ENCODE results near the gene RPL5.

The RPL5 gene
- long read RNA-seq, donor 1, transcript RPL5-207 (2 exons, 271 nt), result minor isoform, 80 of 2,973 reads
- long read RNA-seq, donor 1, transcript RPL5-212 (4 exons, 733 nt), result minor isoform, 17 of 2,973 reads
- long read RNA-seq, donor 1, transcript RPL5-205 (3 exons, 1,210 nt), result minor isoform, 231 of 2,973 reads
- long read RNA-seq, donor 1, transcript RPL5-208 (8 exons, 1,085 nt), result major isoform, 862 of 2,973 reads
- long read RNA-seq, donor 1, partial matches to known transcripts, result 1,726 of 2,973 reads
- long read RNA-seq, donor 1, other reads (novel, unspliced or antisense), result 42 of 2,973 reads
- long read RNA-seq, donor 2, transcript RPL5-205 (3 exons, 1,210 nt), result minor isoform, 117 of 1,410 reads
- long read RNA-seq, donor 2, transcript RPL5-212 (4 exons, 733 nt), result minor isoform, 9 of 1,410 reads
- long read RNA-seq, donor 2, transcript RPL5-207 (2 exons, 271 nt), result minor isoform, 55 of 1,410 reads
- long read RNA-seq, donor 2, transcript RPL5-208 (8 exons, 1,085 nt), result major isoform, 589 of 1,410 reads
- long read RNA-seq, donor 2, partial matches to known transcripts, result 594 of 1,410 reads
- long read RNA-seq, donor 2, other reads (novel, unspliced or antisense), result 35 of 1,410 reads
- long read RNA-seq, donor 3, transcript RPL5-205 (3 exons, 1,210 nt), result minor isoform, 71 of 941 reads
- long read RNA-seq, donor 3, transcript RPL5-212 (4 exons, 733 nt), result minor isoform, 7 of 941 reads
- long read RNA-seq, donor 3, transcript RPL5-208 (8 exons, 1,085 nt), result major isoform, 388 of 941 reads
- long read RNA-seq, donor 3, transcript RPL5-207 (2 exons, 271 nt), result minor isoform, 28 of 941 reads
- long read RNA-seq, donor 3, partial matches to known transcripts, result 432 of 941 reads
- long read RNA-seq, donor 3, other reads (novel, unspliced or antisense), result 10 of 941 reads
- long read RNA-seq, donor 4, transcript RPL5-207 (2 exons, 271 nt), result minor isoform, 45 of 1,713 reads
- long read RNA-seq, donor 4, transcript RPL5-212 (4 exons, 733 nt), result minor isoform, 10 of 1,713 reads
- long read RNA-seq, donor 4, transcript RPL5-205 (3 exons, 1,210 nt), result minor isoform, 127 of 1,713 reads
- long read RNA-seq, donor 4, transcript RPL5-208 (8 exons, 1,085 nt), result major isoform, 468 of 1,713 reads
- long read RNA-seq, donor 4, partial matches to known transcripts, result 1,010 of 1,713 reads
- long read RNA-seq, donor 4, other reads (novel, unspliced or antisense), result 40 of 1,713 reads
- long read RNA-seq, donor 5, transcript RPL5-208 (8 exons, 1,085 nt), result major isoform, 816 of 1,576 reads
- long read RNA-seq, donor 5, transcript RPL5-205 (3 exons, 1,210 nt), result minor isoform, 97 of 1,576 reads
- long read RNA-seq, donor 5, transcript RPL5-207 (2 exons, 271 nt), result minor isoform, 49 of 1,576 reads
- long read RNA-seq, donor 5, transcript RPL5-210 (7 exons, 896 nt), result minor isoform, 6 of 1,576 reads
- long read RNA-seq, donor 5, partial matches to known transcripts, result 571 of 1,576 reads
- long read RNA-seq, donor 5, other reads (novel, unspliced or antisense), result 31 of 1,576 reads
- long read RNA-seq, donor 6, transcript RPL5-208 (8 exons, 1,085 nt), result major isoform, 630 of 1,550 reads
- long read RNA-seq, donor 6, transcript RPL5-207 (2 exons, 271 nt), result minor isoform, 68 of 1,550 reads
- long read RNA-seq, donor 6, transcript RPL5-205 (3 exons, 1,210 nt), result minor isoform, 188 of 1,550 reads
- long read RNA-seq, donor 6, transcript RPL5-212 (4 exons, 733 nt), result minor isoform, 15 of 1,550 reads
- long read RNA-seq, donor 6, partial matches to known transcripts, result 622 of 1,550 reads
- long read RNA-seq, donor 6, other reads (novel, unspliced or antisense), result 19 of 1,550 reads
- long read RNA-seq, donor 7, transcript RPL5-212 (4 exons, 733 nt), result minor isoform, 22 of 2,407 reads
- long read RNA-seq, donor 7, transcript RPL5-208 (8 exons, 1,085 nt), result major isoform, 940 of 2,407 reads
- long read RNA-seq, donor 7, transcript RPL5-205 (3 exons, 1,210 nt), result minor isoform, 259 of 2,407 reads
- long read RNA-seq, donor 7, transcript RPL5-207 (2 exons, 271 nt), result minor isoform, 90 of 2,407 reads
- long read RNA-seq, donor 7, partial matches to known transcripts, result 1,028 of 2,407 reads
- long read RNA-seq, donor 7, other reads (novel, unspliced or antisense), result 56 of 2,407 reads
- long read RNA-seq, donor 8, transcript RPL5-207 (2 exons, 271 nt), result minor isoform, 42 of 1,470 reads
- long read RNA-seq, donor 8, transcript RPL5-208 (8 exons, 1,085 nt), result major isoform, 661 of 1,470 reads
- long read RNA-seq, donor 8, transcript RPL5-205 (3 exons, 1,210 nt), result minor isoform, 90 of 1,470 reads
- long read RNA-seq, donor 8, partial matches to known transcripts, result 648 of 1,470 reads
- long read RNA-seq, donor 8, other reads (novel, unspliced or antisense), result 22 of 1,470 reads

DNA sequence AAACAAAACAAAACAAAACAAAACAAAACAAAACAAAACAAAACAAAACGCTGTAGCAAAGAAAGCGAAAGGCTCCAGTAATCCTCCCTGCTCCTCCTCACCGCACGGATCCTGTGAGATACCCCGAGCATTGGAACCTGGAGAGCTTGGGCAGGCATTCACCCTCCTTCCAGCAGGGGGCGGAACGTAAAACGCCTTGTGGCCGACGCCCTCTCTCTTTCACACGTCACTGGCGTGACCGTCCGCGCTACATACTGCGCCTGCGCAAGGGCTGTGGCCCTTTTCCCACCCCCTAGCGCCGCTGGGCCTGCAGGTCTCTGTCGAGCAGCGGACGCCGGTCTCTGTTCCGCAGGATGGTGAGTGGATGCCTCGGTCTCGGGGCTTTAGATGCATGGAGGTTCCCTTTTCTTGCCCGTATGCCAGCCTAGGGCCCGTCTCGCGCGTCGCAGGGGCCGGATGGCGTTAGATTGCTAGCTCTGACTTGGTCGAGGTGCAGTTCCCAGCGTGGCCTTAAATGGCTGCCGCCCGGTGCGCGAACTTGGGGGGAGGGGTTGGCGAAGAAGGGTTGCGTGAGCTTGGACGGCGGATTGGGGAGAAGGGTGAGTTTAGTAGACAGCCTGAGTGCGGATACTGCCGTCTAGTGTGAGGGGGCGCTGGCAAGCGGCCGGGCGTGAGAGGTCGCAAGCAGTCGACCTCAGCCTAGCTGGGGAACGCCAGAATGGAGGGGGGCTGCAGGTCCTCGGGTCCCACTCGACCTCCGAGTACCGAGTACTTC lies at the start of gene RPL5:
TSS of gene RPL5 (plus strand) at position 279 of the 775 bp plus-strand sequence. CDS start at position 354, 75 bp downstream.
- peak; percentile 99 for DNase-seq

DNA sequence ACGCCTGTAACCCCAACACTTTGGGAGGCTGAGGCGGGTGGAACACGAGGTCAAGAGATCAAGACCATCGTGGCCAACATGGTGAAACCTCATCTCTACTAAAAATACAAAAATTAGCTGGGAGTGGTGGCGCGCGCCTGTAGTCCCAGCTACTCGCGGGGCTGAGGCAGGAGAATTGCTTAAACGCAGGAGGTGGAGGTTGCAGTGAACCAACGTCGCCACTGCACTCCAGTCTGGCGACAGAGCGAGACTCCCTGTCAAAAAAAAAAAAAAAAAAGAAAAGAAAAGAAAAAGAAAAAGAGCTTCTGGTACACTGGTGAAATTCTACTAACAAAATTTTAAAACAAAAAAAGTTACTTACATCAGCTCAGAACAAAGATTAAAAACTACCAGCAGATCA lies 48.3 kb upstream of the RPL5 start:
- DNase-seq, result peak; percentile 8

DNA sequence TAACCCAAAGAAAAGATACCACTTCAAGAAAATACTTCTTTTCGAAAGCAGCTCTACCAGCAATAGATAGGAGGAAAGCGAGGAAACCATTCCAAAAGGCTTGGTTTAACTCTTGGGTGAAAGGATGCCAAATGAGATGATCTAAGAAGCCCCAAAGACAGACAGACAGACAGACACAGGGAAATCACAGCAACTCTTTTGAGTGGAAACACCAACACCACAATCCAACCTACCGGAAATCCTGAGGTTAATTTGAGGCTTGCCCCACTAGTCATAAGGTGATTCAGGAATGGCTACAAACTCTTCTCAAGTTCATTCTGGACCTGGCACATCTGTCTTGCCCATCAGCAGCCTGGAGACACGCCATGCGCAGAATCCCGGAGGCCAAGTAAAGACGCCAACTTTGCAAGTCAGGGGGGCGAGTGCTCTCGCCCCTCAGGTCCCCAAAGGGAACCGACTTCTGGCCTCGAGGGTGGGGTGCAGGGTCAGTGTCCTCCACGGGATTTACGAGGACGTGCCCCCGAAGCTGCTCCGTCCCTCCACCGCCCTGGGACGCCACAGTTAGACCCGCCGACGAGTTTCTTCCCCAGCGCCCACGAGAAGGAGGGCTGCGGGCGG lies 47.7 kb upstream of the RPL5 start:
- DNase-seq, result no peak

DNA sequence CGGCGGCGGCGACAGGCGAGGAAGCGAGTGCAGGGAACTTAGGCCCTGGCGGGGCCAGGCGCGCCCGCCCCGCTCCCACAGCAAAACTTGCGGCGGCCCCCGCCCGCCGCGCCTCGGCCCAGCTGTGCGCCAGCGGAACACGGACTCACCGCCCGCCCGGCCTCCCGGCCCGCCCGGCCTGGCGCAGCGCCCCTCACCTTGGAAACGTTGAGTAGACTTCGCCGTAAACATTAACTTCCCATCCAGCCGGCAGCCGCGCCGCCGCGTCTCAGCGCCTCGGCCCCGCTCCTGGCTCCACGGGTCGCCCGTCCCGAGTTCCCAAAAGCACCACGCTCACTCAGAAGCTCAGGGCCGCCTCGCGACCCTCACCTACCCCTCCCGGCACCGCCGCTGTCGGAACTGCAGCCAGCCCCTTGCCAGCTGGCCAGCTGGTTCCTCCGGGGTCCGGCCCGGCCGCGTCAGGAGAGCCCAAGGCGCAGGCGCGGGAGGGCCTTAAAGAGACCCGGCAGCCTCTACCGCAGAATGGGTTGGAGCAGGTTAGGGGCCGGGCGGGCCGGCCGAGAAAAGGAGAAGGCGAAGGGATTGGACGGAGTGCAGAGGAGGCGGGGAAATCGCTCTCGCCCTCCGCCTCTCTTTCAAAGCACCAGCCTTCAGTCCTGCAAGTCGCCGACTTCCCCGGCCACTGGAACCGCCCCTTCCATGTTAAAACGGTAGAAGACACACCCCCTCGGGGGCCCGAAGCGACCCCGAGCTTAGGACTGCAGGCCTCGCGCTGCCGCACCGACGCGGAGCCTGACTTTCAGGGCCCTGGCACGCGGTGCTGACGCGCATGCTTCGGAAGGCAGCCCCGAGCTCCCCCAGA lies 47.0 kb upstream of the RPL5 start, which contains the start of gene EVI5:
TSS of gene EVI5 (minus strand) at position 470 of the 862 bp plus-strand sequence. CDS start 48,562 bp downstream, outside the sequence.
- DNase-seq, result peak; percentile 99

DNA sequence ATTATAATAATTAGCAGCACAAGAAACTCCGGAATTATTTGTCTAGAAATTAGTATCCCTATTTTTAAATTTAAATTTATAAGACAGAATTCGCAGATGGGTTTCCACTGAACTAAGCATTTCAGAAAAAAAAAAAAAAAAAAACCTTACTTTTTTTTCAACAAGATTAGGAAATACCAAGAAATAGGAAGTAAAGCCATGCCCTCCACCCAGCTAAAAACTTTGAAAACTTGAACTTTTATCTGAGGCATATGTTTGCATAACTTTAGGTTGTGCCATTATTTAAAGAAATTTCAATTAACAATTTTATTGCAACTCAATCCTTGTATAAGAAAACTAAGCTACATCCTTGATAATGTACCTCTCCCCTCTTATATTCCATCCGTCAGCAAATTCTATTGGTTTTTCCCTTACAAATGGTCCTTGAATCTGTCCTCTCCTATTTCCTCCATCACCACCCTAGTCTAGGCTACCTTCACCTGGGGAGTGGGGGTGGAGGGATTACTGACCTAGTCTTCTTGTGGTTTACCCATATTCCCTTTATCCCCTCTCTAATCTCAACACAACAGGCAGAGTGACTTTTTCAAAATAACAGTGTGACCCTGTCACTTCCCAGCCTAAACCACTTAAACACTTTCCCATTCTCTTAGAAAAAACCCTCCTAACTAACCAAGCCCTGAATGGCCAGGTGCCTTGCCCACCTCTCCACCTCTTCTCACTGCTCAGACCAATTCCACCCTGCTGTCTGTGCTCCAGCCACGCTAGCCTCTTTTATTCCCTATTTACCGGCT lies 45.5 kb upstream of the RPL5 start:
- peak; percentile 4 for DNase-seq

DNA sequence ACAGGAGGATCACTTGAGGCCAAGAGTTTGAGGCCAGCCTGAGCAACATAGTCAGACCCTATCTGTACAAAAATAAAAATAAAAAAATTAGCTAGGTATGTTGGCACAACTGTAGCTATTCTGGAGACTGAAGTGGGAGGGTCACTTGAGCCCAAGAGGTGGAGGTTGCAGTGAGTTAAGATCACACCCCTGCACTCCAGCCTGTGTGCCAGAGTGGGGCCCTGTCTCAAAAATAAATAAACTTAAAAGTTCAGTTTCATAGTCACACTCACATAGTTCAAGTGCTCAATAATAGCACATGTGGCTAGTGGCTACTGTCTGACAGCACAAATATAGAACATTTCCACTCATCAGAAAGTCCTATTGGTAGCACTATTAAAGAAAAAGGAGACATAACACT lies 41.8 kb upstream of the RPL5 start:
- no peak for DNase-seq

DNA sequence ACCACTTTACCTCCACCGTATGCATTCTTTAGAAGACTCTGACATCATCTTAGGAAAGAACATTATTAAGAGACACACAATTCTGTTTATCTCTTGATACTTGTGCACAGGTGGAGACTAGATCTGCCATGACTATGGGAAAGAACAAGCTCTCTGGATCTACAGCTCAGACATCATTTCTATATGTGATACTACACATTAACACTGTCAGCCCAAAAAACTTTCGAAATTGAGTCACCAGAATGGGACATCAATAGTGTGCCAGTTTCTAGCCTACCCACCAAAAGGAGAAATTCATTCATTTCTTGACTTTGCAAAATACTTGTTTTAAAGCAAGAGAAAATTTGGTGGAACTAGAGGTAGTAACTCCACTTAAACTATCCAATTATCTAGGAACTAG lies 41.0 kb upstream of the RPL5 start:
- no peak for DNase-seq

DNA sequence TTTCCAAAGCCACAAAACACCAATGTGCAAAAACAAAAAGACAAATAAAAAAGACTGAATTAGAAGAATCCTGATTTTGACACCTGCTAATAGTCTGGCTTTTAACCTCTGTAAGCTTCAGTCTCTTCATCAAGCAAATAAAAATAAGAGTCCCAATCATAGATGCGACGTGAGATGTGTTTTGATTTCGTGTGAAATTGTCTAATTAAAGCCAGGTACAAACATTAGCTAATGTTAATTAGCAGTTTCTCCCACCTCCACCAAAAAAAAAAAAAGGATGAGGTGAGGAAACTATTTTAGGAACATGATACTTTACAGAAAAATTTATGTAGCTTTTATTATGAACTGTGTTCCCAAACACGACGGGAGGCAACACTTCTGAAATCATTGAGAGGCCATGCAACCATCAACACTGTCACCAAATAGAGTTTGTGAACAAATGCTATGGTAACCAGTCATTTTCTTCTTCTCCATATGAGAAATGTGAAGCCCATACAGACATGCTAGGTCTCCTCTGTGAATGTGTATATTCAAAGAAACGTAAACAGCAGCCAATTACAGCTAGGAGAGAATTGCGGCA lies 40.3 kb upstream of the RPL5 start:
- no peak for DNase-seq

DNA sequence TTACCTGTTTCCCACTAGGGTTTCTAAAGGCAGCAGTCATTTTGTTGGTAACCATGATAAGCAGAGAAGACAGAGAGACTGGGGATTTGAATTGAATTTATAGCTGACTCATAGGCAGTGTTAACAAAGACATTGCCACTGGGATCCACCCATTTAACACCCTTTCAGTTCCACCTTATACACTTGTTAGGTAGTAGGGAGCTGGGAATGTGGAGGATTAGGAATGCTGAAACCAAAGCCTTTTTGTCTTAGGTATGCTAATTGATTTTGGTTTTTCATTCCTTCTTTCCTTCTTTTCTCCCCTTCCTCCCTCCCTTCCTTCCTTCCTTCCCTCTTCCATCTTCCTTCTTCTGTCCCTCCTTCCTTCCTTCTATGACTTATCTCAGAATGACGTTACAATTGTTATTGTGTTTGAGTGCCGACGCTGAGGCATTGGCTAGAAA lies 39.5 kb upstream of the RPL5 start:
- no peak for DNase-seq

DNA sequence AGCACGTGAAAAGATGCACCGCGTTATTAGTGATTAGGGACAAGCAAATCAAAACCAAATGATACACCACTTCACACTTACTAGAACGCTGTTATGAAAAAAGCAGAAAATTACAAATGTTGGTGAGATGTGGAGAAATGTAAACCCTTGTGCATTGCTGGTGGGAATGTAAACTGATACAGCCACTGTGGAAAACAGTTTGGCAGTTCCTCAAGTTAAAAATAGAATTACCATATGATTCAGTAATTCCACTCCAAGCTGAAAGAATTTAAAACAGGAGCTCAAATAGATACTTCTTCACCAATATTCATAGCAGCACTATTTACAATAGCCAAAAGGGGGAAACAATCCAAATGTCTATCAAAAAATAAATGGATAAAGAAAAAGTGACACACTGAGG lies 36.7 kb upstream of the RPL5 start:
- no peak for DNase-seq

DNA sequence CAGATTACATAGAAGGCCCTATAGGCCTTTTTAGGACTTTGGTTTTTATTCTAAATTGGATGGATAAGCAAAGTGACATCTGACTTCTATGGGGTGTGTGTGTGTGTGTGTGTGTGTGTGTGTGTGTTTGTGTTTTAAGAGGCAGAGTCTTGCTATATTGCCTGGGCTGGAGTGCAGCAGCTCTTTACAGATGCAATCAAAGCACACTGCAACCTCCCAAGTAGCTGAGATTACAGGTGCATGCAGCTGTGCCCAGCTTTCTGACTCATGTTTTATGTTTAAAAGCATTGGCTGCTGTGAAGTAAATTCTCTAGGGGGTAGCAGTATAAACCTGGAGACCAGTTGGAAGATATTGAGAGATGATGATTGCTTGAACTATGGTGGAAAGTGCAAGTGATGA lies 34.5 kb upstream of the RPL5 start:
- DNase-seq, result no peak

DNA sequence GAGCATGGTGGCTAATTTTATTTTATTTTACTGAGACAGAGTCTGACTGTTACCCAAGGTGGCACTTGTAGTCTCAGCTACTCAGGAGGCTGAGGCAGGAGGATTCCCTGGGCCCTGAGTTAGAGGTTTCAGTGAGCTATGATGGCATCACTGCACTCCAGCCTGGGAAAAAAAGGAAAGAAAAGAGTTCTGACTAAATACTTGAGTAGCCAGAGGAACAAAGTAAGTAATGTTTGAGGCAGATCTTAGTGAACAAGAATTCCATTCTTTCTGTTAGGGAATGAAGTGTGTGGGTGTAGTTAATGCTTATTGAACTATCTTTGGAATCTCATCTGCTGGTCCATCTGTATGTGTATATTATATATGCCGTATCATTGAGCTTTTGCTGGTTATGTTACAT lies 33.9 kb upstream of the RPL5 start:
- no peak for DNase-seq

DNA sequence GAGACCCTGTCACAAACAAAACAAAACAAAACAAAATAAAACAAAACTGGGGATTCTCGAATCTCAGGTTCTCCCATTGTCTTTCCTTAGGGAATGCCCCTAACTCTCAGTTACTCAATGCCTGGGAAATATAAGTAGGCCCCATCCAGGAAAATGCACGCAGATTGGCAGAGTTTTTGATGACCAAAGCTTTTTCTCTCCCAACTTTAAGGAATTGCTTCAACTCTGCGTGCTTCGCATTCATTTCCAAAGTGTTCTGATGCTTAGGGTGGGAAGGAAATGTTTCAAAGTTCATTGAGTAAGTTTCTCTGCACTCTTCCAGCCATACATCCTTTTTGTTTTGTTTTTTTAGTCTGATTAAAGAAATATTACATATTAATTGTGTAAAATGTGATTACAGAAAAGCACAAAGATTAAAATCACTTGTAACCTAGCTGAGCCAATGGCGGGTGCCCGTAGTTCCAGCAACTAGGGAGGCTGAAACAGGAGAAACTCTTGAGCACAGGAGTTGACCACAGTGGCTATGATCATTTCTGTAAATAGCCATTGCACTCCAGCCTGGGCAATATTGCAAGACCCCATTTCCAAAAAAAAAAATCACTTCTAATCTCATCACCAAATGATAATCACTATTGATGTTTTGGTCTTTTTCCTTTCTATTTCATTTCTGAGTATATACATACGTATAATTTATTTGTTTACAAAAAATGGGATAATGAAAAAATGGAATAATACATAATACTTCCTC lies 28.5 kb upstream of the RPL5 start:
- no peak for DNase-seq

DNA sequence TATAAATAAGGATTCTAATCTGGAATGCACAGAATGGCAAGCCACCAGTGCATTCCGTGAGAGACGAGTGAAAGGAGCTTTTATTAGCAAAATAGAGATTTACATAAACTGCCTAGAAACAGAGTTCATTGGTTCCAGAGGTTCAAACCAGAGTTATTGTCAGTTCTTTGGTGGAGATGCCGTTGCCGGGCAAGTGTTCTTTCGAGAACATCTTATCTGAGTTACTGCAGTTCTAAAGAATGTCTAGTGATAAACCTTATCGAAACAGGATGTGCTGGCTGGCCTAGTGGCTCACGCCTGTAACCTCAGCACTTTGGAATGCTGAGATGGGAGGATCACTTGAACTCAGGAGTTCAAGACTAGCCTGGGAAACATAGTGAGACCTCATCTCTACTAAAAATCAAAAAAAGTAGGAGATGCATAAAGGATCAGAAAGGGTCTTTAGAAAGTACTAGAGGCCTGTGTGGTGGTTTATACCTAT lies 27.1 kb upstream of the RPL5 start:
- no peak for DNase-seq

DNA sequence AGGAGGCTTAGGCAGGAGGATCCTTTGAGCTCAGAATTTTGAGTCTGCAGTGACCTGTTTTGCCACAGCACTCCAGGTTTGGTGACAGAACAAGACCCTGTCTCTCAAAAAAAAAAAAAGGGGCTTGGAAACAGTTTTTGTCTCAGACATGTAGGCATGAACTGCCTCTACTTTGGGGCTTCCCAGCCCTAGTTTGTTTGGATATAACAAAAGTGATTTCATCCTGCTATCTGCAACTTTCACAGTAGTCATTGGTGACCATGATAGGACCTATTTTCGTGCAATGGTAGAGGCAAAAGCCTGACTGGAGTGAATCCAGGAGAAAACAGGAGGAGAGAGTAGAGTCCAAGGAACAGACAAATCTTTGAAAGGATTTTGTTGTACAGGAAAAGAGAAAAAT lies 26.6 kb upstream of the RPL5 start:
- DNase-seq, result no peak
